BLaER1 treated with 17β-estradiol and CSF1 and Interleukin-3, amounts not matched to agents 10 nM and 100 nM (cell line): Measurements from ENCODE around the gene OSBPL2.

ENCODE experiments used
- H3K27ac ChIP-seq, 11 experiments: shearing (Covaris generic); formaldehyde crosslinking; 2 replicates each; pipeline ENCODE4 v1.8.1; 2022
- H3K27me3 ChIP-seq, 11 experiments: shearing (Covaris generic); formaldehyde crosslinking; 2 replicates each; pipeline ENCODE4 v1.8.1; 2022
- H3K36me3 ChIP-seq, 11 experiments: shearing (Covaris generic); formaldehyde crosslinking; 2 replicates each; pipeline ENCODE4 v1.8.1; 2022
- H3K4me1 ChIP-seq, 10 experiments: shearing (Covaris generic); formaldehyde crosslinking; 2 replicates each; pipeline ENCODE4 v1.8.1; 2022
- H3K4me2 ChIP-seq, 11 experiments: shearing (Covaris generic); formaldehyde crosslinking; 2 replicates each; pipeline ENCODE4 v1.8.1; 2022
- H3K4me3 ChIP-seq, 10 experiments: shearing (Covaris generic); formaldehyde crosslinking; 2 replicates each; pipeline ENCODE4 v1.8.1; 2022
- H3K9ac ChIP-seq, 11 experiments: shearing (Covaris generic); formaldehyde crosslinking; 2 replicates each; pipeline ENCODE4 v1.8.1; 2022
- H3K9me3 ChIP-seq, 11 experiments: shearing (Covaris generic); formaldehyde crosslinking; replicated peaks in 1 of 11; 2 replicates each; pipeline ENCODE4 v1.8.1; 2022
- H4K20me1 ChIP-seq, 11 experiments: shearing (Covaris generic); formaldehyde crosslinking; 2 replicates each; pipeline ENCODE4 v1.8.1; 2022
- Cebpa-rat ChIP-seq, 11 experiments: shearing (Covaris generic); IDR thresholded peaks; 2 replicates each; pipeline ENCODE4 v1.8.1; 2022

OSBPL2 gene

GRCh38 chr20:62202676-62203377 is 35.5 kb upstream of the OSBPL2 start:
- no peaks in the 10 kb centered on the region for H3K27me3 ChIP-seq
- no peaks in the 10 kb centered on the region for H3K9me3 ChIP-seq
- no peak for TF ChIP-seq Cebpa-rat (IDR thresholded peaks at IDR 0.05)
- H3K4me2 ChIP-seq = peak overlapping the region; percentile 82 to 100 (median 97)
- peaks cover 7 to 81% (median 30%) of the 10 kb centered on the region in 11 experiments; a peak in 18 of 22 replicates for H4K20me1 ChIP-seq
- H3K9ac ChIP-seq = peak overlapping the region in 9 of 11 experiments; percentile 38 to 74 (median 67); a peak in 16 of 22 replicates
- peaks cover 22 to 34% (median 29%) of the 10 kb centered on the region in 11 experiments for H3K36me3 ChIP-seq
- H3K4me1 ChIP-seq = peaks cover 37 to 86% (median 76%) of the 10 kb centered on the region in 10 experiments
- H3K27ac ChIP-seq = peak overlapping the region in 8 of 11 experiments; percentile 44 to 83 (median 76); a peak in 16 of 22 replicates
- peak overlapping the region in 6 of 10 experiments; percentile 3 to 41 (median 30); a peak in 10 of 20 replicates for H3K4me3 ChIP-seq

- peak overlapping the region in 8 of 11 experiments; percentile 44 to 83 (median 76); a peak in 16 of 22 replicates for H3K27ac ChIP-seq
- peak overlapping the region; percentile 82 to 100 (median 97) for H3K4me2 ChIP-seq
- peaks cover 37 to 83% (median 75%) of the 10 kb centered on the region in 10 experiments for H3K4me1 ChIP-seq
- H3K9me3 ChIP-seq = no peaks in the 10 kb centered on the region
- H3K4me3 ChIP-seq = peak overlapping the region in 6 of 10 experiments; percentile 3 to 41 (median 30); a peak in 9 of 20 replicates
- peaks cover 16 to 27% (median 22%) of the 10 kb centered on the region in 11 experiments for H3K36me3 ChIP-seq
- H3K9ac ChIP-seq = peak overlapping the region in 9 of 11 experiments; percentile 38 to 74 (median 67); a peak in 17 of 22 replicates
- no peaks in the 10 kb centered on the region for H3K27me3 ChIP-seq
- peak in 3 of 11 experiments; percentile 20 to 30 (median 23); a peak in 1 of 22 replicates for TF ChIP-seq Cebpa-rat (IDR thresholded peaks at IDR 0.05)
- H4K20me1 ChIP-seq = peaks cover 7 to 80% (median 30%) of the 10 kb centered on the region in 11 experiments; a peak in 18 of 22 replicates
These were observed 34.8 kb upstream of the OSBPL2 start for GRCh38 chr20:62203378-62204030.

- H3K9me3 ChIP-seq = no peaks in the 10 kb centered on the region
- no peak for TF ChIP-seq Cebpa-rat (IDR thresholded peaks at IDR 0.05)
- H3K36me3 ChIP-seq = peaks cover 0 to 5% (median 3%) of the 10 kb centered on the region in 11 experiments; a peak in 11 of 22 replicates
- H3K4me2 ChIP-seq = peak overlapping the region in 5 of 11 experiments; percentile 13 to 100 (median 97); a peak in 4 of 22 replicates
- H3K27me3 ChIP-seq = no peaks in the 10 kb centered on the region
- H3K4me1 ChIP-seq = peaks cover 30 to 88% (median 75%) of the 10 kb centered on the region in 10 experiments
- peaks cover 7 to 91% (median 29%) of the 10 kb centered on the region in 11 experiments; a peak in 18 of 22 replicates for H4K20me1 ChIP-seq
- H3K27ac ChIP-seq = peak overlapping the region in 1 of 11 experiments; percentile 7; a peak in 1 of 22 replicates
- H3K4me3 ChIP-seq = no peak overlapping the region
- no peak overlapping the region; a peak in 1 of 22 replicates for H3K9ac ChIP-seq
These were observed 32.5 kb upstream of the OSBPL2 start for GRCh38 chr20:62205618-62206387.

- Histone ChIP-seq H3K4me3 (no peak overlapping the region), H3K4me2 (no peak overlapping the region; a peak in 1 of 22 replicates), H3K27me3 (no peaks in the 10 kb centered on the region), H3K27ac (no peak overlapping the region), H4K20me1 (peaks cover 7 to 91% (median 23%) of the 10 kb centered on the region in 11 experiments; a peak in 18 of 22 replicates), H3K4me1 (peaks cover 24 to 85% (median 70%) of the 10 kb centered on the region in 10 experiments), H3K9ac (no peak overlapping the region), H3K36me3 (no peaks in the 10 kb centered on the region; a peak in 1 of 22 replicates), H3K9me3 (no peaks in the 10 kb centered on the region)
- TF ChIP-seq Cebpa-rat (IDR thresholded peaks at IDR 0.05) = no peak
These were observed 31.9 kb upstream of the OSBPL2 start for GRCh38 chr20:62206388-62206775.

- peaks cover 6 to 74% (median 55%) of the 10 kb centered on the region in 10 experiments for H3K4me1 ChIP-seq
- no peak overlapping the region for H3K9ac ChIP-seq
- peak overlapping the region in 6 of 11 experiments; percentile 38 to 65 (median 53); a peak in 2 of 22 replicates for H3K4me2 ChIP-seq
- H4K20me1 ChIP-seq = peaks cover 0 to 85% (median 10%) of the 10 kb centered on the region in 11 experiments; a peak in 14 of 22 replicates
- no peaks in the 10 kb centered on the region; a peak in 1 of 22 replicates for H3K36me3 ChIP-seq
- H3K27me3 ChIP-seq = no peaks in the 10 kb centered on the region
- no peak for TF ChIP-seq Cebpa-rat (IDR thresholded peaks at IDR 0.05)
- no peaks in the 10 kb centered on the region for H3K9me3 ChIP-seq
- H3K27ac ChIP-seq = no peak overlapping the region
- no peak overlapping the region for H3K4me3 ChIP-seq
These were observed 30.1 kb upstream of the OSBPL2 start for GRCh38 chr20:62208061-62208794.

GRCh38 chr20:62208795-62209755 is 29.2 kb upstream of the OSBPL2 start:
- Histone ChIP-seq H3K4me2 (no peak overlapping the region; a peak in 1 of 22 replicates), H4K20me1 (peaks cover 0 to 80% (median 11%) of the 10 kb centered on the region in 11 experiments; a peak in 11 of 22 replicates), H3K27ac (no peak overlapping the region), H3K36me3 (no peaks in the 10 kb centered on the region; a peak in 1 of 22 replicates), H3K4me3 (no peak overlapping the region), H3K27me3 (peaks cover 0 to 5% (median under 1%) of the 10 kb centered on the region in 11 experiments; a peak in 8 of 22 replicates), H3K4me1 (peaks cover 0 to 70% (median 51%) of the 10 kb centered on the region in 10 experiments; a peak in 18 of 20 replicates), H3K9me3 (no peaks in the 10 kb centered on the region), H3K9ac (no peak overlapping the region)
- no peak for TF ChIP-seq Cebpa-rat (IDR thresholded peaks at IDR 0.05)
